GM19455 (cell line): ENCODE measurements around the gene HRH3.

Experiments used
- ATAC-seq: cut with Tn5 transposase; IDR thresholded peaks from one replicate; pipeline ENCODE4 v1.9.1; 2021; ENCODE audit not compliant: unreplicated experiment

Gene HRH3

GRCh38 chr20:62181808-62182207 is 38.3 kb downstream of the HRH3 start:
- no peak for ATAC-seq

DNA sequence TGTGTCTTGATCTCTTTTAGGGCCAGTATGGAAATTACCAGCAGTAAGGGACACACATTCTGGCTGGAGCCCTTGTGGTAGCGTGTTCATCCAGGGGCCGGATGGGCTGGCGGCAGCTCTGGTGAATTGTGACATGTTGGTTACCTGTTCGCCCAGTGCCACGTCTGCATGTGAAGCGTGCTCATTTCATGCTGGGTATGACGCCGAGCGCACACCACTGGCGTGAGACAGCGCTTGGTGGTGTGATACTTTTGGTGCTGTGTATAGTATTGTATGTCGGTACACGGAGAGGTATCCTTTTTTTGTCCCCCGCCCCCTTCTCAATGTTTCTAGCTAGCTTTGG is 40.9 kb downstream of the HRH3 start:
- ATAC-seq = no peak

DNA sequence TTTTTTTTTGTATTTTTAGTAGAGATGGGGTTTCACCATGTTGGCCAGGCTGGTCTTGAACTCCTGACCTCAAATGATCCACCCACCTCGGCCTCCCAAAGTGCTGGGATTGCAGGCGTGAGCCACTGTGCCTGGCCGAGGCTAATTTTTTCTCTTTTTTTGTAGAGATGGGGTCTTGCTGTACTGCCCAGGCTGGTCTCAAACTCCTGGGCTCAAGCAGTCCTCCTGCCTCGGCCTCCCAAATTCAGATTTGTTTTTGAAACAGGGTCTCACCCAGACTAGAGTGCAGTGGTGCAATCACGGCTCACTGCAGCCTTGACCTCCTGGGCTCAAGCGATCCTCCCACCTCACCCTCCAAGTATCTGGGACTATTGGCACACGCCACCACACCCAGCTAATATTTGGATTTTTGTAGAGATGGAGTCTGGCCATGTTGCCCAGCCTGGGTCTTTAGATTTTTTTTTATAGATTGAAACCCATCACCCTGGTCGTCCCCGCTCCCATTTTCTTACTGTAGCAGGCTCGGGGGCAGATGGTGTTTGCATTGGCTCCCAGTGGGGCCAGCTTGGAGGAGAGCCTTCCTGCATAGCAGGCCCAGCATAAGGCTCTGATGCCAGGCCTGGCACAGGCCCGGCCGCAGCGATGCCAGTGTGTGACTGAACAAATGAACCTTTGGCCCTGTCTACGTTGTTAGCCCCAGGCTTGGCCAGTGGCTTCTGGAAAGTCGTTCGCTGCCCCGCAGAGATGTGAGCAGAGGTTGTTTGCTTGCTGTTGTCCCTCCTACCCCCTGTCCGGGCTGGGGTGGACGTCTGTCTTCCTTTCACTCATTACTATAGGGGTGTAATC is 41.5 kb downstream of the HRH3 start:
- no peak for ATAC-seq

- no peak for ATAC-seq
These were observed 42.8 kb downstream of the HRH3 start for GRCh38 chr20:62177307-62177706.

- ATAC-seq = no peak
These were observed 43.2 kb downstream of the HRH3 start for GRCh38 chr20:62176866-62177265.

DNA sequence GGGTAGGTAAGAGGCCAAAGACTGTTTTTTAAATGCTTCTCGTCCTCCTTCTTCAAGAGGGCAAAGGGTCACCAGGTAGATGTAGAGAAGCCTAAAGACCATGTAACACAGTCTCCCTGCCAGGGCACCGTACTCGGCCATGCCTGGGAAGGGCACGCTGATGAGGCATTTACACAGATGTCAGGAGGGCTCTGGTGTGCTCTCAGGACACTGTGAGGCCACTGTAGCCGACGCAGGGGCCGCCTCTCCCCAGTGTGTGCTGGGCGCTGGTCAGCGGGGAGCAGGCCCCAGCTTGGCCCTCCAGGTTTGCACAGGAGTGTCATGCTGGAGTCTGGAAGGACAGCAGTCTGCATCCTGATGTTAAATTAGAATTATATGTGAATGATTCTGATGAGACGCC is 44.4 kb downstream of the HRH3 start:
- ATAC-seq = no peak

DNA sequence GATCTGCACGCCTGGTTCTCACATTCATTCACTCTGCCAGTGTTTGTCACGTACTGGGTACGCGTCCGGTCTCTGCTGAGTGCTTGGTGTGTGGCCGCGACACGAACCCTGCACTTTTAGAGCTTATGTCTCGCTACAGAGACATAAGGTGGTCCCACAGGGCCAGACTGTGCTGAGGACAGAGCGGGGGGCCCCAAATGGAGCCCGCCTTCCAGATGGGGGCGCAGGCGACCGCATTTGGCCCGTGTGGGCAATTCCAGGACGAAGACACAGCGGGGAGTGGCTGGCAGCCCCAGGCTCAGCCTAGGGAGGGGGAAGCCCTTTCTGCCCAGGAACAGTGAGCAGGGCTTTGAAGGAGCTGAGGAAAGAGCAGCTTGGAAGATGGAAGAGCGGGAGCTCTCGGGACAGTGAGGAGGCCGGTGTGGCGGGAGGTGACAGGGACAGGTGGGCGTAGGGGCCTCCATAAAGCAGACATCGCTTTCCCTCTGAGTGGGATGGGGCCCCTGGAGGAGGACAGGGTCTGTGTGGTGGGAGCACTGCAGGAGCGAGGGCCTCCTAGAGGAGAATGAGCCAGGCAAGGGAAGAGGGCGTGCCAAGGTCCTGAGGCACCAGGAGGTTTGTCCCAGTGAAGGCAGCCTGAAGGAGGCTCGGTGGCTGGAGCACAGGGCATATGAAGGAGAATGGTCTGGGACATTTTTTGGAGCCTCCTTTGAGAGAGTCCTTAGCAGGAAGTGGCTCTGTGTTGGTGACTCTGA is 45.0 kb downstream of the HRH3 start:
- no peak for ATAC-seq

DNA sequence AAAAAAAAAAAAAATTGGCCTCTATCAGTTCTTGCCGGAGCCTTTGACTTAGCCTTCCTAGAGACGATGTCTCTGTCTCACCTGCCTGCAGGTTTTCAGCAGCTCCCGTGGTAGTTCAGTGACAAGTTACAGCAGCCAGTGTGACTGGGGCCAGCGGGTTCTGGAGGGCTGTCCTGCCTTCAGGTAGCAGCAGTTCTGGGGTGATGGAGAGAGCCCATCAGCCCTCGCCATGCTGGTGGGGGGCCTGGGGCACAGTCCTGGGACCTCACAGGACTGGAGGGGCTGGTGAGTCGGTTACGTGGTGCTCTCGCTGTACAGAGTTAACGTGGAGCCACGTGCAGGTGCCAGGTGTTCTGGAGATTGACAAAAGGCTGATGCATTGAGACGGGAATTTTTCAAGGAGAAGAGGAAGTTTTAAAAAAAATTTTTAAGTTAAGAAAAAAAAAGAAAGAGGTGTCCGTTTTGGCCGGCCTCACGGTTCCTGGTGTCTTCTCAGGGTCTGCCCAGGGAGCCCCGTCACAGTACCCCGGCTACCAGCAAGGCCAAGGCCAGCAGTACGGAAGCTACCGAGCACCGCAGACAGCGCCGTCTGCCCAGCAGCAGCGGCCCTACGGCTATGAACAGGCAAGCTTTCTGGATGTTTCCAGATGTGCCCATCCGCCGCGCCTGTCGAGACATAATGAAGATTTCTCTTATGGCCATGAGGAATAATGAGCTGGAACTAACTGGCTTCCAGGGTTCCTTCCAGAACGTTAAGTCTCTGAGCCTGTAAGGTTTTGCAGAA is 45.9 kb downstream of the HRH3 start:
- ATAC-seq = no peak

- ATAC-seq = no peak
These were observed 47.4 kb downstream of the HRH3 start for GRCh38 chr20:62172666-62173065.

- ATAC-seq = no peak
These were observed 48.8 kb downstream of the HRH3 start for GRCh38 chr20:62171245-62171644.

DNA sequence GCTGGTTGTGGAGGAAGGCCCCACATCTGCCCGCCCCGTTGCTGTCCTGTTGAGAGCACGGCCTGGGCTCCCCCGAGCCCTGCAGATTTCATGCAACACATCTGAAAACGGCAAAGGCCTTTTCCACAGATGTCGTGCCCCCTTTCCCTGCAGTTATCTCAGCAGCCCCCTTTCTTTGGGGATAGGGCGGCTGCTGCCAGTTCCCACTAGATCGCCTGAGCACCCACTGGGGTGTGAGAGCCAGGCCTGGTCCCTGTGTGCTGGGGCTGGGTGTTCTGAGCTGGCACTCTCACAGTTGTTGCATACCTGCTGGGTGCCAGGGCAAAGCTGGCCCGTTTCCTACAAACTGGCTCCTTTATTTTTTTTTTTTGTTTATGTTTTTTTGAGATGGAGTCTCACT is 49.5 kb downstream of the HRH3 start:
- no peak for ATAC-seq

- ATAC-seq = no peak
These were observed 51.1 kb downstream of the HRH3 start for GRCh38 chr20:62168890-62169435.

- ATAC-seq = no peak
These were observed 52.0 kb downstream of the HRH3 start for GRCh38 chr20:62168061-62168460.

GRCh38 chr20:62167474-62167873 is 52.6 kb downstream of the HRH3 start:
- ATAC-seq = no peak

- no peak for ATAC-seq
These were observed 54.2 kb downstream of the HRH3 start for GRCh38 chr20:62165762-62166399.
